Dedifferentiated amniotic fluid mesenchymal stem cell (primary cell): ENCODE results near the gene RRM2.

Experiments
- DNase-seq: peaks from one replicate; pipeline ENCODE4 v3.0.0-alpha.2; 2016; ENCODE audit errors: extremely low spot score

The RRM2 gene

DNA sequence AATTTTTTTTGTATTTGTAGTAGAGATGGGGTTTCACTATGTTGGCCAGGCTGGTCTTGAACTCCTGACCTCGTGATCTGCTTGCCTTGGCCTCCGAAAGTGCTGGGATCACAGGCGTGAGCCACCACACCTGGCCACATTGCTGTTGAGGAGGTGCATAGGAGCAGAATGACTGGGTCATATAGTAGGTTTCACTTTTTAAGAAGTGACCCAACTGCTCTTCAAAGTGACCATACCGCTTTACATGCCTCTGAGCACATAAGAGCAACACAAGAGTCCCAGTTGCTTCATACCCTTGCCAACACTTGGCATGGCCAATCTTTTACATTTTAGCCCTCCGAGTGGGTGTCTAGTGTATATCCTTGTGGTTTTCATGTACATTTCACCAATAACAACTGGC, 28.9 kb downstream of the RRM2 start:
- DNase-seq, result no peak

DNA sequence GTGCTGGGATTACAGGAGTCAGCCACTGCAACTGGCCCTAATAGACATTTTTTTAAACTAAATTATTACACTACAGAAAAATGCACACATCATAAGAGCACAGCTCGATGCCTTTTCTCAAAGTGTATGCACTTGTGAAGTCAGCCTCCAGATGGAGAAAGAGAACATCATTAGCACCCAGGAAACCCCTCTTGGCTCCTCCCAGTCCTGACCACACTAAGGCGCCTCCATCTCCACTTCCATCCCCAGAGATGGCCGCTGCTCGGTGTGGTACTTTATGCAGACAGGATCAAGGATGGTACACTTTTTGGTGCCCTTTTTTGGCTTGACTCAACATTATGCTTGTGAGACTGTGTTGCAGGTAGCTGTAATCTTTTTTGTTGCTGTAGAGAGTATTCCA, 34.8 kb downstream of the RRM2 start:
- no peak for DNase-seq

- no peak for DNase-seq
Observed at GRCh38 chr2:10158681-10159080, 36.1 kb downstream of the RRM2 start.

GRCh38 chr2:10159086-10159485, 36.5 kb downstream of the RRM2 start:
- no peak for DNase-seq

DNA sequence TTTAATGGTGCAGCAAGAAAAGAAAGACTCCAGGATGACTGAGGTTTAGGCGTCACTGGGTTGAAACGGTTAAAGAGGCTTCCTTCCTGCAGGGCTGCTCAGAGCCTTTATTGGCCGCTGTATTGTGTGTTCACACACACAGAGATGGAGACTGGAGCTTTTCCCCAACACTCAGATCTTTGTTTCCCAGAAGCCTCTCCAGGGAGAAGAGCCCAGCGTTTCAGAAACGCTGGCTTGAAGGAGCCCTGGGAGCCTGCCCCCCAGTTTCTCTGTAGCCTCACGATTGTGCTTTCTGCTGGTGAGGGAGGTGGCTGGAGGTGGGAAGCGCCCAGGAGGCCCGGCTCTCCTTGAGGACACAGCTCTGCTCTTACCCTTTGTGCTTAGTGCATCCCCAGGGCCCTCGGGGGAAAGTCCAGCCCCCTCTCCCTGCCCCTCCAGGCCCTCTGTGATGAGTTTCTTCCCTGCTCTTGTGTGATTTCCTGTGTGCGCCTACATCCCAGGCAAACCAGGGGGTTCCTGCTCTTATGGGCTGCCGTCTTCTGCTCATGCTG, 37.1 kb downstream of the RRM2 start:
- no peak for DNase-seq

DNA sequence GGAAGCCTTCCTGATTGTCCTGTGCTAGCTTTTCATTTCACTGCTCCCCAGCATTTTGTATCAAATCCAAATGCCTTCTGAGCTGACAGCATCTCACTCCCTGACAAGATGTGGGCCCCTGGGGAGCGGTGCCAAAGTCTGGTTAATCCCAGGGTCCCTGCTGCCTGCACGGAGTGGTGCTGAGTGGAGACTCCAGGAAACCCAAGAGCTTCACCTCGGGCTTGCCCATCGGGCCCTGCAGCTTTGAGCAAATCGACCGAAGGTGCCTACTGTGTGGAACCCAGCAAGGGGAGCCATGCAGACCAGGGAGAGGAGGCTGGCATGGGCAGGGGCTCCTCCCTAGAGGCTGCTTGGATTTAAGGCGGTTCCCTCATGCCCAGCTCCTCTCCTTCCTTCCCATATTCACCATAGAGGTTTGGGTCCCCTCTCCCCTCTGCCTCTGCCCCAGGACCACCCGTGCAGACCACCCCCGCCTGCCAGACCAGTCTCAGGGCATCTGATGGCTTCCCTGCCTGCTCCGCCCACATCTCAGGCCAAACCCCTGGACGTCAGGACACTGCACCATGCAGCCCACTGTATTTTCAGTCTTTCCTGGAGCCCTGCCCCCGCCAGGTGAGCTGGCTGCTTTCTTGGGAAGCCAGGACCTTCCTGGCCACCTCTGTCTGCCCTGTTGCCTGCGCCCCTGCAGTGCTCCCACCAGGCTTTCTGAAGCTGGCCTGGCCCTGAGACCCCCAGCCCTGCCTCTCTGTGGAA, 37.8 kb downstream of the RRM2 start:
- no peak for DNase-seq

DNA sequence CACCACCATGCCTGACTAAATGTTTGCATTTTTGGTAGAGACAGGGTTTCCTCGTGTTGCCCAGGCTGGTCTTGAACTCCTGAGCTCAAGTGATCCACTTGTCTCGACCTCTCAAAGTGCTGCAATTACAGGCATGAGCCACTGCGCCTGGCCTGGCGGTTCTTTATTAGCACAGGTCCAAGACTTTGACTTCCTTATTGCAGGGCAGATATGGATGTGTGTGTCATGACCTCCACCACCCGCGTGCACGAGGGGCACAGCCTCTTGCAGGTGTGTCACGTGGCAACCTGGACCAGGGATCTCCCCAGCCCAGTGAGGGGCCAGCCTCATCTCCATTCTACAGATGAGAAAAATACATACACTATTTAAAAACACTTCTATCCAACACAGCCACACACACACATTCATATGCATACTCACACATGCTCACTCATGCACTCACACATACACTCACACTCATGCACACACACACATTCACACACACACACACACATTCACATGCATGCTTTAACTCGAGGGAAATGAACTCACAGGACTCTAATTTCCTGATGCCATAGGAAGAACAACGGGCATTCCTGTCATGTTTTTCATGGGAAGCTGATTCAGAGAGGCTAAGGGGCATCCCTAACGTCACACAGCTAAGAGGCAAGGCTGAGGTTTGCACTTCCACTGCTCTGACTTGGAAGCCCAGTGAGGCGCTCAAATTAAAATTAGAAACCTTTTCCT, 38.8 kb downstream of the RRM2 start:
- no peak for DNase-seq

GRCh38 chr2:10161961-10162441, 39.5 kb downstream of the RRM2 start:
- no peak for DNase-seq

DNA sequence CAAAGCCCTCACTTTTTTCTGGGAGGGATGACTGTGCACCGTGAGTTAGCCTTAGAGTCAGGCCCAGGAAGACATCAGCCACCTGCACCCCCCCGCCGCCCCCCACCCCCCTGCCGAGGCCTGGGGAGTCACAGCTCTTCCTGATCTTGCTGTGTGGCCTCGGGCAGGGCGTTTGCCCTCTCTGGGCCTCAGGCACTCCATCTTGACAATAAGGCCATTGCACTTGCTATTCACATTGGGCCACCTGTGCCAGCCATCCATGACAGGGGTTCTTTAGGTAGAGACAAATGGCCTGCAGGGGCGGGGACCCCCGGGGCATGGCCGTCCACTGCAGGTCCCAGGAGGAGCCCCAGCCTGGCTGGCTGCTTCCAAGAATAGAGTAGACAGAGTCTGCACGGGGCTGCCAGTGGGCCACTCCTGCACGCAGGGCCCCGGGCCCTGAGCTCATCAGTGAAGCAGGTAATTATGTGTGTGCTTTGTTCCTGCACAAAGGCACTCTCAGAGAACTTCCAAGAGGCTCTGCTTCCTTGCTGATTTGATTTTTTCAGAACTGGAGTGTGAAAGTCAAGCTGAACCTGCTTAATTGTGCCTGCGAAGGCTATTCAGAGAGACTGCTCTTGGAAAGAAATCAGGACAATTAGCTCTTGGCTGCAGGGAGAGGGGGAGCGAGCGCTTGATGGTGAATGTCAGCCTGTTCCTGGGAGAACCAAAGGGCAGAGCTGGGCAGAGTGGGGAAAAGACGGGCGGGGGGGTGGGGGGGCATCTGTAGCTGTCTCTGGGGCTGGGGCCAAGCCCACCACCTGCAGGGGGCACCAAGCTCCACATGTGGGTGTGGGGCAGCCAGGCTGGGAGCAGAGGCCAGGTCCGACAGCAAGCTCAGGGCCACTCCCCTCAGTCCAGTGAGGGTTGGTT, 40.3 kb downstream of the RRM2 start:
- DNase-seq, result no peak

- DNase-seq, result no peak
Observed at GRCh38 chr2:10163498-10164486, 41.3 kb downstream of the RRM2 start.

DNA sequence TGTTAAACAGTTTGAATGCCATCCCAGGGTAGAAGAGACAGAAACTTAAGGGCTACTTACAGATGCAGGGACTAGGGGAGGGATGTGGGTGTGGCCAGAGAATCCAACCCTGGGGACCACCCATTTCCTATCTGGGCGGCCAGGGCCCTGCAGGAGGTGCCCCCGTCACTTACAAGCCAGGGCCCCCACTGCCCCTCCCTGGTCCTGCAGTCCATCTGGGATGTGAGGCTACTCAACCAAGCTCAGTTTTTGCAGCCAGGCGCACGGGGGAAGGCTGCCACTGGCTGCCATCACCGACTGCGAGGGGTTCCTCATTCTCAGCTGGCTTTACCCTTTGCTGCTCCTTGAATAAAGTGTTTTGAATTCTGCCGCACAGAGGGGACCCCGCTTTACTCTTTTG, 42.1 kb downstream of the RRM2 start:
- DNase-seq, result no peak

DNA sequence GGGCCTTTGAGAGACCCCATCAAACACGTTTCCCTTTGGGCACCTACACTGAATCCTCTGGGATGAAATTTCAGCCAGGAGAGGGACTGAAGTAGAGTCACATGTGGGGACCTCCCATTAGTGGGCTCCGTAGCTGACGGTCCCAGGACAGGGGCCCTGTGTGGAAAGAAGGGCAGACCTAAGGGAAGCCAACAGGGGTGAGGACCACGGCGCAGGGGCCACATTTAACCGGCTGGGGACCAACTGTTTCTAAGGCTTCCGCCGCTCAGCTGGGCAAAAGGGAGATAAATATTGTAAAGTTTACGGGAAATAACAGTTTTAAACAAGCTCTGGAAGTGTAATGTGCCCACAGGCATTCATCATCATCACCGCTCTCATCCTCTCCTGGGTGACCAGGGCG, 42.7 kb downstream of the RRM2 start:
- no peak for DNase-seq

DNA sequence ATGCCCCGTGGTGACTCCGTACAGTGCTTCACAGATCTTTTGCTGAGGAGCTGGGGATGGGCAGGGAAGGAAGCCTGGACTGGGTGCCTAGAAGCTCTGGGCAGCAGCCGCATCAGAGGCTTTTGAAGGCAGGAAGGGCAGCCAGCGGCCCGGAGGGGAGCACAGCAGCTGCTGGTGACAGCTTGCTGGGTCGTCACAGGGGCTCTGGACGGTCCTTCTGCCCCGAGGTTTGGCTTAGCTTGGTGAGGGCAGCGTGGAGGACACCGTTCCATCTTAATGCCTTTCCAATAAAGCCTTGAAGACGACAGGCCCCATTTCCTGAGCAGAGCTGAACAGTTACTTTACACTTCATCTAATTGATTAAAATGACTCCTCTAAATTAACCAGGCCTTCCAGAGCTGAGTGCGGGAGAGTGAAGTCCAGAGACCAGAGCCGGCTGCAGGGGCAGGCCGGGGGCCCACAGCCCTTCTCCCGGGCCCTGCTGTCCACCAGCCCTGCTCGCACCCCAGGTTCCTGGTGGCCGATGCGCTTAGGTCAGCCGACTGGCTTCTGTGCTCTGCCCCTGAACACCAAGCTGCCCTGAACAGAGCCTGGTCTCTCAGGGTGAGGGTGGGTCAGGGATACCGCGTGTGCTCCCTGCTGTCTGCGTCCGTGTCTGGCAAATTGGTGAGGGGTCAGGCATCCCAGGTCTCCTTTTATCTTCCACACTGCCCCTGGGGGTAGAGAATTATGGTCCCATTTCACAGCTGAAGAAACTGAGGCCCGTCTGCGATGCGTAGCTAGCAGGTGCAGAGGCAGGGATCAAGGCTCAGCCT, 43.5 kb downstream of the RRM2 start:
- no peak for DNase-seq

DNA sequence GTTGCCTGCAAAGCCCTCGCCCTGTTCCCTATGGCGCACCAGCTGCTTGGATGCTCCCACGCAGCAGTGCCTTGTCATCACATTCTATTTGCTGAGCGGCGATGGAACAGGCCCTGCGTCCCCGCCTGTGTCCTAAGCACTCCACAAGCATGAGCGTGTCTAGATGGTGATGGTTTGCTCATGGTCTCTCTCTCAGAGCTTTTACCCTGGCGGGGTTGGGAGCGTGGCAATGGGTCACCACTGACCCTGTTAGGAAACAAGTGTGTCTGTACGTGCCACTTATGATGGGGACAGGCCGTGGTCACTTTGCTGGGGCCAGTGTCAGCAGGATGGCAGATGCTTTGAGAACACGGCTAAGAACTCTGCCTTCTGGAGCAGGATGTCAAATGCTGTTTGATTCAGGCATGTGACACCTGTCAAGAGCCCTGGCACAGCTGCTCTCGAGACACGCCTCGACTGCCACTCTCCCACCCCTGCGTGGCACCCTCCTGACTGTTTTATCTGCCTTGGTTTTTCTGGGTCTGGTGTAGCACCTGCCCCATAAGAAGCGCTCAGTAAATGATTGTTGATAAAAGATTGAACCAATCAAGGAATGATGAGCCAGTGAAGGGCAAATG, 44.2 kb downstream of the RRM2 start:
- DNase-seq, result no peak

DNA sequence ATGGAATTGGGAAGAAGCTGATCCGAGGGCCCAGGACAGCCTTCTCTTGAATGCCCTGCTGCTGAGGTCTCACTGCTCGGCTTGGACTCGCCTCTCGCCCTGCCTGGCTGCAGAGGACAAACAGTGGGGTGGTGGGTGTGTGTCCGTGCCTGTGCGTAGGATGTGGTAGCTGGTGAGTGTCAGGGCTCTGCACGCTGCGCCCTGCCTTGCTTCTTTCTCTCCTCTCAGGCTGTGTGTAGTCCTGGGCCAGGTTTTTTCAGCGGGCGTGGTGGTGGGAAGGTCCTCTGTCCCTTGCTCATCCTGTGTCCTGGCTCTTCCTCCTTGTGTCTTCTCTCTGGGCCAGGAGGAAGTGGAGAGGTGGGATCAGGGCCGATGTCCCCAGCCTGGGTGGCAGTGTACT, 44.8 kb downstream of the RRM2 start:
- DNase-seq, result no peak

DNA sequence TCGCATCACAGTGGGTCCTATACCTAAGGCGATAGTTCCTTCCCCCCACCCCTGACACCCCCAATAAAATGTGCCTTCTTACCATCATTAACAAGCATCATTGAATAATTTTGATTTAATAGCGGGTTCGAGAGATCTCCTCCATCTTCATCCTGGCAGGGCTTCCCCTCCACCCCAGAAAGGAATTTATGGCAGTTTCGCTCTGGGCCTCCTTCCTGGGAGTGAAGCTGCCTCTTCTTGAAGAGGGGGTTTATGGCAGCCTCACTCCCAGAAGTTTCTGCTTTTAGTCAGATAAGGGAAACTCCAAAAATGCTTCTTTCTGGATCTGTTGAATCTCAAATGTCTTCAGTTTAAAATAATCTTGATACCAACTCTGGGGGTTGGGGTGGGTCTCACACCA, 45.7 kb downstream of the RRM2 start:
- DNase-seq, result no peak

GRCh38 chr2:10169053-10169578, 46.6 kb downstream of the RRM2 start:
- DNase-seq, result no peak

- DNase-seq, result no peak
Observed at GRCh38 chr2:10169581-10169980, 47.0 kb downstream of the RRM2 start.

GRCh38 chr2:10170256-10170655, 47.7 kb downstream of the RRM2 start:
- DNase-seq, result no peak
